Kidney glomerular epithelial cell (primary cell): ENCODE measurements around the gene PDLIM4.
A peak's percentile ranks its signal among the peaks of the same experiment; 100 is the strongest.

Source experiments
- DNase-seq: peaks from one replicate; lab custom pipeline; 2025; lab: John Stamatoyannopoulos, UW

Gene PDLIM4

GRCh38 chr5:132257131-132258101 is at the start of gene PDLIM4:
Gene PDLIM4 (plus strand): TSS chr5:132257696. CDS start chr5:132257735, 39 bp downstream.
- peak; percentile 38 for DNase-seq

DNA sequence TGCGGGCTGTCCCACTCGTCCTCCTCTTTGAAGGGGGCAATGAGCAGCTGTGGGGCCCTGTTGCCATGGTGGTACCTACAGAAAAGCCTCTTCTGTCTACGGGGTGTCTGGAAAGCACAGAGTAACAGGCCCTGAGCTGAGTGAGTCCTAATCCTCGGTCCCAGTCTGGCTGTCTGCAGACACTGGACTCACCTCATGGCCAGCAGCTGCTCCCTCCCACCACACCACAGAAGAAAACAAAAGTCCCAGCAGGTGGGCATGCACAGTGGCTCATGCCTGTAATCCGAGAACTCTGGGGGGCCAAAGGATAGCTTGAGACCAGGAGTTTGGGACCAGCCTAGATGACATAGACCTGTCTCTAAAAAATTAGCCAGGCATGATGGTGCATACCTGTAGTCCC is 49.7 kb upstream of the PDLIM4 start:
- DNase-seq = no peak

- no peak for DNase-seq
Observed at GRCh38 chr5:132209131-132209530, 48.4 kb upstream of the PDLIM4 start.

DNA sequence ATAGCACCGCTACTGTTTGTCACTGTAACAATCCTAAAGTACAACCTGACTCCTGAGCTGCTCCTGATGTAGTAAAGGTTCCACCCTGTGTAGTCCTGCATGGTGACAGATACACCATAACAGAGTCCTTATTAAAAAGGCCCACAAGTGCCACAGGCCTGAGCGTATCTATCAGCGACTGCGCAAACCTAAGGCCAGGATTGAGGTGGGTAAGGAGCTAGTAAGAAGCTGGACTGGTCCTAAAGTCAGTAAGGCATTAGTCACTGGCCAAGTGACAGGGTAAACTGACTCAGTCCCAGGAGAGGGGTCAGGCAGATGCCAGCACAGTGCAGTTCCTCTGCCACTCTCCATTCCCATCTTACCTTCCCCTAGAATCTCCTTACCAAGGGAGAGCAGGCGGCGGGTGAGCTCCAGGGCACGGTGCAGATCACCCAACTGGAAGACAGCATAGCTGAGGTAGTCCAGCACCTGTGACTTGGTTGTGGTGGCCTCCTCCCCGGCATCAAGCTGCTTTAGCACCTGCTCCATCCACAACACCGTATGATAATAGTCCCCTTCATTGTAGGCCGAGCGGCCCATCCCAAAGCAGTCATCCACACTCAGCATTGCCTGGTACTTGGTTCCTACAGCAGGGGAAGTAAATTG is 47.5 kb upstream of the PDLIM4 start:
- DNase-seq = no peak

- DNase-seq = no peak
Observed at GRCh38 chr5:132210944-132211343, 46.6 kb upstream of the PDLIM4 start.

DNA sequence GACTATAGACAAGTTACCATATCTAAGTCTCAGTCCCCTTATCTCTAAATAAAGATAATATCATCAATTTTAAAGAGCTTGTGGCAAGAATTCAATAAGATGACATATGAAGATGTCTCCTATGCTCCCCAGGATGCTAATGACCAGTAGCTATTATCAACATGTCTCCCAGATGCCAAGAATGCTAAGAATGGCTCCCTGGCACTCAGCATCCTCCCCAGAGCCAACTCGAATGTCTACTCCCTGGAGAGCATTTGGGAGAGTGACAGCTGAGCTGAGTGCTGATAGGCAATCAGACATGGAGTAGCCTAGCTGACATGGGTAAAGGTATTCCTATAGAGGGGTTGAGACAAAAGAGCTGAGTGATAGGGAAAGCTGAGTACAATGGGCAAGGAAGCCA is 45.7 kb upstream of the PDLIM4 start:
- DNase-seq = no peak

- no peak for DNase-seq
Observed at GRCh38 chr5:132213666-132214065, 43.8 kb upstream of the PDLIM4 start.

DNA sequence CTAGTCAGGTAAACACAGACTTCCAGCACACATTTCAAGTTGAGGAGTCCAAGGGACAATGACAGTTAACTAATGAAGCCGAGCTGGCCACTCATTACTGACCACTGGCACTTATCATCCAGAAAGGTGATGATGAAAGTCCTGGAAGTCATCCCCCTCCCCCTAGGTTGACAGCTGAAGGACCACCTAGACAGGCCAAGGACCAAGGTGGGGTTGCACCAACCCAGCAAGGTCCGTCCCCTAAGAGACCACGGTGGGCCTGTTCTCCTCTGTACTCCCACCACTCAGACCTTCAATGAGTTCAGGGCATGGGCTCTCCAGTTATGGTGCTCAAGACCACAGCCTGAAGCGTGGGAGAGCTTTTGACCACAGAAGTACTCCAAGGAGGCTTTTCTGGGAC is 43.0 kb upstream of the PDLIM4 start:
- DNase-seq = no peak

DNA sequence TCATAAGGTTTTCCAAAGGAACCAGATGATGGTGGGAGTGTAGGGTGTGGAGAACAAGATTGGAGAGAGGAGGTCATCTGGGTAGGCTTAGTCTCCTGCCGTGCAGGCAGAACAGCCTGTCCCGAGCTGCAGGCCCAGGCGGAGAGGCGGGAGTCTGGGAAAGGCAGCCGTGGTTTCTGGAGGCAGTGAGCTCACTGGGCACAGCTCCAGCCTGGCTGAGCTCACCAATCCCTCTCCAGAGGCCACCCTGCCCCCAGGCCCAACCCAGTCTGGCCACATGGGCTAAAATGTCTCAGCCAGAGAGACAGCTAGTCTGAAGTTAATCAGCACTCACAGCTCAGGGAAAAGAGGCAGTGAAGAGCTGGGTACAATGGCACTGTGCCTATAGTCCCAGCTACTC is 42.2 kb upstream of the PDLIM4 start:
- DNase-seq = peak; percentile 96

- DNase-seq = no peak
Observed at GRCh38 chr5:132218321-132218720, 39.2 kb upstream of the PDLIM4 start.

GRCh38 chr5:132219289-132219970 is 38.1 kb upstream of the PDLIM4 start:
- DNase-seq = no peak

GRCh38 chr5:132219981-132220380 is 37.5 kb upstream of the PDLIM4 start:
- DNase-seq = no peak

- DNase-seq = no peak
Observed at GRCh38 chr5:132220491-132220890, 37.0 kb upstream of the PDLIM4 start.

DNA sequence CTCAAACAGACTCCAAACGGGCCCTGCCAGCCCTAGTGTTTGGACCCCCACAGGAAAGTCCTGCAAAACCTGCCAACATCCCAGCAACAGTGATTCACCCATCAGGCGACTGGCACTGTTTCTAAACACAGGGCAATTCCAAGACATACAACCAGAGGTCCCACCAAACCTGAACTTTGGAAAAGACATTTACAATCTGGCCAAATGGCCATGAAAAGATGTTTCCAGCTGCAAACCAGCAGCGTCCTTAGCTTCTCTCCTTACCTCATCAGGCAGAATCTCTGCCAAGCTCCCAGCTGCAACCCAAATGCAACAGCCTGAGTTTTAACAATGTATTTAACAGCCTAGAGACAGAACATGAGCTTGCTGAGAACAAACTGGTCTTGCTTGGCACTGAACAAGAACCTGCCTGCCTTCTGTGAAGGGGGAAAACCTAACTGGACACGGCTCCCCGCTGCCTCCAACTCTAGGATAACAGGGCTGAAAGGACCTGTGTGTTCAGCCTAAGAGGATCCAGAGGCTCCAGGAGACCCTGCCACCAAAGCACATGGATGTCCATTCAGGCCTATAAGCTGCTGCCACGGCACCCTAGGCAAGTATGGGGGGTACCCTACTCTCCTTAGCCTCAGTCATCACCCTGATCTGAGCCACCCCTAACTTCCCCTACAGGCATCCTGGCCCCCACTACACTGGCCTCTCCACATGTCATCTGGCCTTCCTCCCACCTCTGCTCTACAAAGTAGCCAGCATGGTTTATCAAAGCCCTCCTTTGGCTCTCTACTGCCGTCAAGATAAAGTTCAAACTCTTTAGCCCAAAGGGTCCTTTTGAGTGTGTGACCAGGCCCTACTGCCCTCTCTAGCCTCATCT is 35.5 kb upstream of the PDLIM4 start:
- DNase-seq = no peak

GRCh38 chr5:132222649-132223038 is 34.9 kb upstream of the PDLIM4 start:
- DNase-seq = no peak

- no peak for DNase-seq
Observed at GRCh38 chr5:132223861-132224260, 33.6 kb upstream of the PDLIM4 start.

DNA sequence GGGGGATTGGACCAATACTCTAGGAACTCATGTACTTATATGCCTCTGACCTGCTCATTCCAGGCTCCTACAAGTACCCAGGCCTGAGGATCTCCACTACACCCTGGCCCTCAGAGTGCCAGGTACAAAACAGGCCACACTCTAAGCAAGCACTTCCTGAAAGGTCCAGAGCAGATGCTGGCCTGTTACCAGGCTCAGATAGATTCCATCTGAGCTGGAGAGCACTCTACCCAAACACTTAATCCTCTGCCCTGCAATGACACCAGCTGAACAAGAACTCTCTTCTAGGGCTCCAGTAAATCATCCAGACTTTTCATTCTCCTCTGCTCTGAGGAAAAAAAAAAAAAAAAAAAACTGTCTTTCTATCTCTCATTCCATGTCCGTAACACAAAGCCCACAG is 32.8 kb upstream of the PDLIM4 start:
- DNase-seq = no peak

GRCh38 chr5:132225165-132226032 is 32.1 kb upstream of the PDLIM4 start:
- peak; percentile 43 for DNase-seq

- no peak for DNase-seq
Observed at GRCh38 chr5:132226516-132227234, 30.8 kb upstream of the PDLIM4 start.

- DNase-seq = no peak
Observed at GRCh38 chr5:132227235-132227484, 30.3 kb upstream of the PDLIM4 start.
